H54 (cell line): Measurements from ENCODE around the gene NDUFV1.
A peak's percentile ranks its signal among the peaks of the same experiment; 100 is the strongest.
"Not testable (repeated sequence)": the region's sequence is repeated elsewhere in the genome, so short reads cannot be mapped to it uniquely, and the experiment has no call there.

Source experiments
- DNase-seq: peaks from one replicate; pipeline ENCODE4 v3.0.0; 2011; ENCODE audit warnings: low spot score, mixed read lengths; ENCODE audit not compliant: insufficient read length
- FAIRE-seq: peaks from 3 replicates; lab custom pipeline; 2011; peaks lifted over from hg19 to GRCh38; lab: Jason Lieb, UNC
- POLR2A ChIP-seq: IDR thresholded peaks from 2 replicates; pipeline ENCODE4 v1.6.1; 2011; ENCODE audit warnings: low read depth, mild to moderate bottlenecking, low read length

The NDUFV1 gene

DNA sequence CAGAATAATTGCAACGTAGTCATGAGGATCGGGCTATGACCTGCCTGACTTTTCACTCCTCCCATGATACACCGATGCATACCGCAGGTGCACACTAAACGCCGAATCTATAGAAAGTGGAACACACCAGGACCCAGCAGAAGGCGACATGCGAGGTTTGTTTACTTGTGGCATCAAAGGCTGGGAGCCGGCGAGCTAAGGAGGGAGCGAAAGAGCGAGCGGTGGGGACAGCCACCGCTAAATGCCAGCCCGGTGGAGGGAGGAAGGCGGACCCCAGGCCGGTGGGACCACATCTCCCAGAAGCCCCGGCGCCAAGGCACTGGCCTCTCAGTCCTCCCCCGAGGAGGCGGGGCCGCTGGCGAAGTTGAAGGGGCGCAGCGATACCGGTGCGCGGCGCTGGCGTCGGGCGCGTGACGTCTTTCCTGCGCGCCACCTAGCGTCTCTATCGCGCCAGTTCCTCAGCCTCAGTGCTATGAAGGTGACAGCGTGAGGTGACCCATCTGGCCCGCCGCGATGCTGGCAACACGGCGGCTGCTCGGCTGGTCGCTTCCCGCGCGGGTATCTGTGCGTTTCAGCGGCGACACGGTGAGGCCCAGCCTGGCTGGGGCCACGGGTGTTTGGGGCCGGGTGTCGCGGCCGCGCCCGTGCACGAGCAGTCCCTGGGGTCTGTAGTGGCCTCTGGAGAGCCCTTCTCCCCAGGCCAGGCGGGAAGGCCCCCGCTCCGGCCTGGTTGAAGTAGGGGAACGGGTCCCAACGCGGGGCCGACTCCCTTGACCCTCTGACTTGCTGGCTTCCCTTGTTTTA is at the start of gene NDUFV1:
TSS of gene NDUFV1 (plus strand) at position 445 of the 804 bp plus-strand sequence. CDS start at position 514, 69 bp downstream.
- FAIRE-seq = peak; percentile 27

GRCh38 chr11:67558084-67558772 is 48.5 kb upstream of the NDUFV1 start:
- no peak for FAIRE-seq
- TF ChIP-seq POLR2A = no peak
- DNase-seq = no peak

More for the DNA sequence above, at the start of gene NDUFV1:
- peak; percentile 95 for DNase-seq
- peak; percentile 77 for TF ChIP-seq POLR2A

DNA sequence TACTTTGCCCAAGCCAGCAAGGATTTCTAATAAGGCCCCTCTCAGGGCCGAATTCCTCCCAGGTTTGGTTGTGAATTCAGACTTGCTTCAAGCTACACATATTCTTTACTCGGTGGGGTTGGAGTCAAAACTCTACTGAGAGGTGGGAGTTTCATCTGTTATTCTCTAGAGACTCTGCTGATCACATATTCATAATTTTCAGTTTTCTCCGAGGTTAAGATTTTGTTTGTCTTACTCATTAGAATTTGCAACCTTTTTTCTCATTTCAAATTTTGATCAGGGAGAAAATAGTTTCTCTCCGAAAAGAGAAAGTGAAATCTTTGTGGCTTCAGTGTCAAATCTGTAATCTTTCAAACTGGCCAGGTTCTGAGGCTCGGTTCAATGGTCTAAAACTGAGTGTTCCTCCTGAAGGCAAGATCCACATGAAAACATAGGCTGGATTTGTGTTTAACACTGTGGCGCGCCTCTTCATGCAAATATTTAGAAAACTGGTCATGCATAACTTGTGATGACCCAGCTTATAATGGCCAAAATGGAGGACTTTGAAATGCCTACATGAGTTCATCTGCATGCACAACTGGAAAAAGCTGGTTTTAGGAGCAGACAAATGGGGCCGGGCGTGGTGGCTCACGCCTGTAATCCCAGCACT is 44.6 kb upstream of the NDUFV1 start:
- no peak for TF ChIP-seq POLR2A
- FAIRE-seq = no peak
- DNase-seq = no peak

- no peak for DNase-seq
- no peak for FAIRE-seq
- no peak for TF ChIP-seq POLR2A
Measured at GRCh38 chr11:67562963-67563704, 43.6 kb upstream of the NDUFV1 start.

- FAIRE-seq = peak; percentile 52
Measured at GRCh38 chr11:67563705-67564114, 43.0 kb upstream of the NDUFV1 start.

DNA sequence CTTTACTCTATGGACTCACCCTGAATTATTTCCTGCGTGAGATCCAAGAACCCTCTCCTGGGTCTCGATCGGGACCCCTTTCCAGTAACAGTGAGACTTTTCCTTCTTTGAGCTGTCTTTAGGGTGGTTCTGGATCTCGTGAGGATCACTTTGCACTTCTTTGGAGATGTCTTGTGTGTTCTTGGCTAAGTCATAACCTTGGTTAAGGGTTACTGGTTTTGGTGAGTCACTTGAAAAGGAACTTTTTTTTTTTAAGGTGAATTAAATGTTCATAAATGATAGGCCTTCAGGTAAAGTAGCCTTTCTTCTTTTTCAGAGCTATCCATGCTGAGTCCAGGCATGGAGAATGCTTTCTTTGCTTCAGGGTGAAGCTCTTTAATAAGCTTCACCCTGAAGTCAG is 42.5 kb upstream of the NDUFV1 start:
- FAIRE-seq = no peak
- TF ChIP-seq POLR2A = no peak

More at GRCh38 chr11:67563705-67564114, 43.0 kb upstream of the NDUFV1 start:
- not testable (repeated sequence) for DNase-seq

DNA sequence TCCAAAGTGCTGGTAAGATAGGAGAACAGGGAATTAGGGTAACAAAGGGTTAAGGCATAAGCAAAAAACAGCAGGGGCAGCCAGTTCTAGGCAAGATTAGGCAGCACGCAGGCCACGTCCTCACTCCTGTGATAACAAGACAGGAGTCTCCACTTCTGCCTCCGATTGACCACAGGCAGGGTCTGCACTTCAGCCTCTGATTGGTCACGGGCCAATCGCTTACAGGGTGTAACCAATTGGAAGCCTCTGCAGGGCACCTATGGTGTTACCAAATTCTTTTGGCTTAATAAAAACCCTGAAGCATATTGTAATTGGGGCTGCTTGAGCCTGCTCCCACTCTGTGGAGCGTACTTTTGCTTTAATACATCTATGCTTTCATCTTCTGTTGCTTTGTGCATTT is 35.3 kb upstream of the NDUFV1 start:
- DNase-seq (no peak), FAIRE-seq (no peak)
- no peak for TF ChIP-seq POLR2A

More for the DNA sequence above, 42.5 kb upstream of the NDUFV1 start:
- no peak for DNase-seq

DNA sequence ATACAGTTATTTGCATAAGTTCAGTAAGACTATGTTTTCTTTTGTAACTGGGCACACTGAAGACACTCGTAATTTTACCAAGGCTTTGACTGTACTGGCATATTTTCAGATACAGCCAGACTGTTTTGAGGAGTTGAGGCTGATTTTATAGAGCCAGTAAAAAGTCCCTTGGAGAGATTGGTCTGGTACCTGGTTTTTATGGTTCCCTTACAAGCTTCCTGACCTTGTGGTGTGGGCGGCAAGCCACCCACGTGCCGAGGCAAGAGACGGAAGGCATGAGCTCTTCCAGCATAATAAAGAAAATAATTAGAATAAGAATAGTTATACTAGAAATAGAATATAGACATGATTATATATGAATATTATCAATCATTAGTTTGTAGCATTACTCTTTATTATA is 34.4 kb upstream of the NDUFV1 start:
- no peak for DNase-seq
- TF ChIP-seq POLR2A = no peak
- no peak for FAIRE-seq

DNA sequence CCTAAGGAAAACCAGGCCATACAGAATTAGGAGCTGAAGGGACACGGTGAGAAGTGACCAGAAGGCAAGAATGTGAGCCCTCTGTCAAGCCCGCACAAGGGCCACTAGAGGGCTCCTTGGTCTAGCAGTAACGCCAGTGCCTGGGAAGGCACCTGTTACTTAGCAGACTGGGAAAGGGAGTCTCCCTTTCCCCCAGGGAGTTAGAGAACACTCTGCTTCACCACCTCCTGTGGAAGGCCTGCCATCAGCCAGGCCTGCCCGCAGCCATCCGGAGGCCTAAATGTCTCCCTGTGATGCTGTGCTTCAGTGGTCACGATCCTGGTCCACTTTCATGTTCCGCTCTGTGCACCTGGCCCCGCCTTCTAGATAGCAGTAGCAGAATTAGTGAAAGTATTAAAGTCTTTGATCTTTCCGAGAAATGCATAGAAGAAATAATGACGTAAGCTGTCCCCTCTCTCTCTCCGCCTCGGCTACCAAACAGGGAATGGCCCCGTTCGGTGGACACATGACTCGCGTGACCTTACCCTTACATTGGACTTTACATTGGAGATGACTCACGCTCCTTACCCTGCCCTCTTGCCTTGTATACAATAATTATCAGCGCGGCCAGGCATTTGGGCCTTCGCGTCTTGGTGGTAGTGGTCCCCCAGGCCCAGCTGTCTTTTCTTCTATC is 33.9 kb upstream of the NDUFV1 start:
- no peak for TF ChIP-seq POLR2A
- FAIRE-seq (no peak), DNase-seq (no peak)

- no peak for TF ChIP-seq POLR2A
- FAIRE-seq (no peak), DNase-seq (no peak)
Measured at GRCh38 chr11:67574938-67575337, 31.8 kb upstream of the NDUFV1 start.

- TF ChIP-seq POLR2A = no peak
- FAIRE-seq (no peak), DNase-seq (no peak)
Measured at GRCh38 chr11:67576735-67577475, 29.8 kb upstream of the NDUFV1 start.

- FAIRE-seq (no peak), DNase-seq (no peak)
- TF ChIP-seq POLR2A = no peak
Measured at GRCh38 chr11:67577951-67578350, 28.8 kb upstream of the NDUFV1 start.
